ENCODE measurements around the gene MPRIP.

GRCh38 chr17:17153071-17153470 is 110.8 kb downstream of the MPRIP start:
- no peak for TF ChIP-seq ZBTB48 (tag by site-specific recombination; IDR thresholded peaks at IDR 0.05)
- TF ChIP-seq, protein P1, sequence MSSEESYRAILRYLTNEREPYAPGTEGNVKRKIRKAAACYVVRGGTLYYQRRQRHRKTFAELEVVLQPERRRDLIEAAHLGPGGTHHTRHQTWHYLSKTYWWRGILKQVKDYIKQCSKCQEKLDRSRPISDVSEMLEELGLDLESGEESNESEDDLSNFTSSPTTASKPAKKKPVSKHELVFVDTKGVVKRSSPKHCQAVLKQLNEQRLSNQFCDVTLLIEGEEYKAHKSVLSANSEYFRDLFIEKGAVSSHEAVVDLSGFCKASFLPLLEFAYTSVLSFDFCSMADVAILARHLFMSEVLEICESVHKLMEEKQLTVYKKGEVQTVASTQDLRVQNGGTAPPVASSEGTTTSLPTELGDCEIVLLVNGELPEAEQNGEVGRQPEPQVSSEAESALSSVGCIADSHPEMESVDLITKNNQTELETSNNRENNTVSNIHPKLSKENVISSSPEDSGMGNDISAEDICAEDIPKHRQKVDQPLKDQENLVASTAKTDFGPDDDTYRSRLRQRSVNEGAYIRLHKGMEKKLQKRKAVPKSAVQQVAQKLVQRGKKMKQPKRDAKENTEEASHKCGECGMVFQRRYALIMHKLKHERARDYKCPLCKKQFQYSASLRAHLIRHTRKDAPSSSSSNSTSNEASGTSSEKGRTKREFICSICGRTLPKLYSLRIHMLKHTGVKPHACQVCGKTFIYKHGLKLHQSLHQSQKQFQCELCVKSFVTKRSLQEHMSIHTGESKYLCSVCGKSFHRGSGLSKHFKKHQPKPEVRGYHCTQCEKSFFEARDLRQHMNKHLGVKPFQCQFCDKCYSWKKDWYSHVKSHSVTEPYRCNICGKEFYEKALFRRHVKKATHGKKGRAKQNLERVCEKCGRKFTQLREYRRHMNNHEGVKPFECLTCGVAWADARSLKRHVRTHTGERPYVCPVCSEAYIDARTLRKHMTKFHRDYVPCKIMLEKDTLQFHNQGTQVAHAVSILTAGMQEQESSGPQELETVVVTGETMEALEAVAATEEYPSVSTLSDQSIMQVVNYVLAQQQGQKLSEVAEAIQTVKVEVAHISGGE (tag by site-specific recombination; conservative IDR thresholded peaks at IDR 0.05; ENCODE audit: low read depth) = no peak
- no peak for TF ChIP-seq ZNF391 (tag by site-specific recombination; IDR thresholded peaks at IDR 0.05; ENCODE audit: borderline replicate concordance, low read depth)
- TF ChIP-seq CTCF (tag by site-specific recombination; IDR thresholded peaks at IDR 0.05) = no peak
- no peak for TF ChIP-seq GFI1B (tag by site-specific recombination; IDR thresholded peaks at IDR 0.05)
- no peak for TF ChIP-seq OSR2 (tag by site-specific recombination; IDR thresholded peaks at IDR 0.05)
- TF ChIP-seq ZNF768 (tag by site-specific recombination; IDR thresholded peaks at IDR 0.05) = no peak
- TF ChIP-seq, protein P2, sequence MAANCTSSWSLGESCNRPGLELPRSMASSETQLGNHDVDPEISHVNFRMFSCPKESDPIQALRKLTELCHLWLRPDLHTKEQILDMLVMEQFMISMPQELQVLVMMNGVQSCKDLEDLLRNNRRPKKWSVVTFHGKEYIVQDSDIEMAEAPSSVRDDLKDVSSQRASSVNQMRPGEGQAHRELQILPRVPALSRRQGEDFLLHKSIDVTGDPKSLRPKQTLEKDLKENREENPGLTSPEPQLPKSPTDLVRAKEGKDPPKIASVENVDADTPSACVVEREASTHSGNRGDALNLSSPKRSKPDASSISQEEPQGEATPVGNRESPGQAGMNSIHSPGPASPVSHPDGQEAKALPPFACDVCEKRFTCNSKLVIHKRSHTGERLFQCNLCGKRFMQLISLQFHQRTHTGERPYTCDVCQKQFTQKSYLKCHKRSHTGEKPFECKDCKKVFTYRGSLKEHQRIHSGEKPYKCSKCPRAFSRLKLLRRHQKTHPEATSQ (tag by site-specific recombination; IDR thresholded peaks at IDR 0.05) = no peak
- no peak for TF ChIP-seq ELK4 (IDR thresholded peaks at IDR 0.05; ENCODE audit: borderline replicate concordance, low read depth, low read length)
- no peak for TF ChIP-seq ZEB2 (tag by site-specific recombination; IDR thresholded peaks at IDR 0.05)
- no peak for TF ChIP-seq ZNF175 (tag by site-specific recombination; IDR thresholded peaks at IDR 0.05)
- no peak for TF ChIP-seq ZNF624 (tag by site-specific recombination; IDR thresholded peaks at IDR 0.05)
- TF ChIP-seq ZBTB20 (tag by site-specific recombination; IDR thresholded peaks at IDR 0.05) = no peak
